DMS79 treated with DMSO at 0.1 percent for 48 hours (cell line): Measurements from ENCODE around the gene RAB3B.

Source experiments
- DNase-seq: peaks from one replicate; lab custom pipeline; 2025; lab: John Stamatoyannopoulos, UW

Gene RAB3B

DNA sequence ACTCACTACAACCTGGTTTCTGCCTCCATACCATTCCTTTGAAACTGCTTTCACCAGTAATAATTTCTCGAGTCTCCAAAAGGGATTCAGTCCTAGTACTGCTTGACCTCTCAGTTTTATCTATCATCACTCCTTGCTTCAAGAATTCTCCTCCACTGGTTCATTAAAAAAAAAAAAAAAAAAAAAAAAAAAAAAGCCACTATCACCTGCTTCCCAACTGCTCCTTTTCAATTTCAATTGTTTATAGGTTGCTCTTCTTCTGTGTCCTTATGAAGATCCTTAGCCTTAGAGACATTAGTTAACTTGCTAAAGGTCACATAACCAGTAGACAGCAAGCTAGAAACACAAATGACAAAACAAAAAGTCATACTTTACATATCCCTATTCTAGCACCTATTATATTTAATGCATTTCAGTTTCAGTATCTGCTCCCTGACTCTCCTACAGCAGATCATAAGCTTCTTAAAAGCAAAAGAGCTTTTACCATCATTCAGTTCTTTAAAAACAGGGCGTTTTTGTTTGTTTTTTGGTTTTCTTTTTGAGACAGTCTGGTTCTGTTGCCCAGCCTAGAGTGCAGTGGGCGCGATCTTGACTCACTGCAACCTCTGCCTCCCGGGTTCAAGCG lies 119.0 kb downstream of the RAB3B start:
- no peak for DNase-seq

DNA sequence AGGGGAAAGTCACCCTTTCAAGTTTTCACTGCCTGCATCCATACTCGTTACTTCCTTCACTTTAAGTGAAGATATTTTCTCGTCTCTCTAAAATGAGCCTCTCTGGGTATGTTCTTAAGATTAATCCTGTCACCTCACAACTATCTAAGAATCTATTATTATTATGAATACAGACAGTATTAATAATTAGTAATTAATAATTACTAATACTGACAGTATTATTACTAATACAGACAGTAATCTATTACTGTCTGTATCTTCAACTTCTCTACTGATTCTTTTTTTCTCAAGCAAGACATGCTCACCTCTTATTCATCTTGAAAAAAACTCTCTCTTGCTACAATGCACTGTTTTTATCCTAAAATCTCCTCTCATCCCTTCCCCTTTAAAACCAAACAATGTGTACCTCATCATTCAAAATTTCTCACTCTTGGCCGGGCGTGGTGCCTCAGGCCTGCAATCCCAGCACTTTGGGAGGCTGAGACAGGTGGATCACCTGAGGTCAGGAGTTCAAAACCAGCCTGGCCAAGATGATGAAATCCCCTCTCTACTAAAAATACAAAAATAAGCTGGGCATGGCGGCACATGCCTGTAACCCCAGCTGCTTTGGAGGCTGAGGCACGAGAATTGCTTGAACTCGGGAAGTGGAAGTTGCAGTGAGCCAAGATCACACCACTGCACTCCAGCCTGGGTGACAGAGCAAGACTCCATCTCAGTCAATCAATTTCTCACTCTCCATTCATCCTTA lies 119.7 kb downstream of the RAB3B start:
- DNase-seq = no peak

DNA sequence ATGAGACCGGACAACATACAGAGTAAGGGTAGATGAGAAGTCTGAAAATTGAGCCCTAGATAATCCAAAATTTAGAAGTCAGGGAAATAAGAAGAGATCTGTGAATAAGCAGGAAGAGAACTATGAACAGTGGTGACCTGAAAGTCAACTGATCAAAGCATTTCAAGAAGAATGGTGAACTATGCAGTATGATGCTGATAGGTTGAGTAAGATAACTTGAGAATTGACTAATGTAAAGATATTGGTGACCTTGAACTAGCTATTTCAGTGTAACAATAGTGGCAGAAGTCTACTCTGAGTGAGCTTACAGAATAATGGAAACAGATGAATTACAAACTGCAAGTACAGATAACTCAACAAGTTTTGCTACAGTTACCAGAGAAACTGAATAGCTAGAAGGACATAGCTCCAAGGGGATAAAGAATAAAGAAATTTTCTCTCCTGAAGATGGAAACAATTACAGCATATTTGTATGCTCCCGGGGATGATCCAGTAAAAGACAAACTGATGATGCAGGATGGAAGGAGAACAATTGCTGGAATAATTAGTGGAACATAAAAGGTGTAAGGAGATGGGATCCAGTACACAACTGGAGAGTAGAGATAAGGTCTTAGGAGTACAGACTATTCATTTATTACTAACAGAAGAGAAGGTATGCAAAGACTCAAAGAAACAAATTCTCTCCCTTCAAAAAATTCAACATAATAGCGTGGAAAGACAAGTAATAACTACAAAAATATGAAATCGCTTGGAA lies 122.8 kb downstream of the RAB3B start:
- DNase-seq = no peak

DNA sequence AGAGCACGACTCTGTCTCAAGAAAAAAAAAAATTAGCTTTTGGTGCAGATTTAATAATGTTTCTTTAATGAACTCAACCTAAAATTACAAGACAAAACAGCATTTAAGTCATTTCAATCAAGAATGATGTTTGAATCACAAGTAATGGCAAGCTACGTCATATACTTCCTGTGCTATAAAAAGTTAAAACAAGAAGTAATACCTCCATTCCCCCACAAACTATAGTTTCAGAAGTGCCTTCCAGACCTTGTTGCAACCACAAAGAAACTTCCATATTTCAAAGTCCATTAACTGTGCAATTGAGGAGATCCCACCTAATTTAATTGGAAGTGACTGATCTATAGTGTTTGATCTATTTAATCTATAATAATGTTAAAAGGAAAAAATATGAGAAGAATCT lies 127.1 kb downstream of the RAB3B start:
- DNase-seq = no peak

DNA sequence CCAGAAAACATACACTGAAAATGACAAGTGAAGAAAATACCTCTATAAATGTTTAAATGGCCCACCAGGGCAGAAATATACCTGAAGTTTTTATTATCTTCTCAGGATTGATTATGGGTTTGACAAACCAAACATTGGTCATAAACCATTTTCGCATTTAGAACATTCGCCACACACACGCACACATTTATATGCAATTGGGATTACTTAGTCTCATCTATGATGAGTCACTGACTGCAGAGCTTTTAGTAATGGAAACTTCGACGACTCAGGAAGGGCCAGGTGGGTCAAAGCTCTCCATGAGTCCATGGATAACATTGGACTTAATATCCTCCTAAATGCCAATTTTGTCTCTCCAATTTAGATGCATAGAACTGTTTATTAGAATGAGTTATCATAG lies 128.8 kb downstream of the RAB3B start:
- no peak for DNase-seq

DNA sequence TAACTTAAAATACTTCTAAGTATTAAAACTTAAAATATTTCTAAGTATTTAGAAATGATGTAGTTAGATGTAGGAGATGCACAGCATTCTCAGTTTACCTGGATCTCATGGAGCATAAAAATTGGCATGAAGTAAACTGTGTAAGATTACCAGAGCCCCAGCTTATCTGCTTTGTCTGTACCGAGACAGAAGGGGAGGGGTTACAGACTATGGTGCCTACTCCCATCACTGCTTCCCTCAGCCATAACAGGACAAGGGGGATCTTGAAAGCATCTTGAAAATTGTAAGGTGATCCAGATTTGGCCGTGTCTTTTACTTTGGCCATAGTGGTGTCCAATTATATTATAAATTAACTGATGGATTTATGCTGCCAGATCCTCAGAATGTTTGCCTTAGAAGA lies 130.8 kb downstream of the RAB3B start:
- DNase-seq = no peak

DNA sequence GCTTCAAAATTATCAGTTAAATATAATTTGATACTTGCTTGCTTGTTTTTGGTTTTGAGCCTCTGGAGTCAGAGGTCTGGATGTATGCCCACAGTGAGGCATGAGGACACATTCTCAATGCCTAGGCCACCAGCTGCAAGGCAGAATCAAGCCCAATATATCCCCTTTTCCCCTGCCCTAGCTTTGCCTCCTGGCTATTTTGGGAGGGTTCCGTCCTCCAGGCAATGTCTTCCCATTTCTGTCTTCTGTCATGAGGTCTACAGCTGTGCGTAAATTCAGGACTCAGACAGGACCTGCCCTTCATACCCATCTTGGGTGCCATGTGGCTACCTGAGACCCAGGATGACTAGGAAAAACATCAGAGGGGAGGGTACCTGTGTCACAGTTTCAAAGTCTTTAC lies 131.2 kb downstream of the RAB3B start:
- DNase-seq = no peak

DNA sequence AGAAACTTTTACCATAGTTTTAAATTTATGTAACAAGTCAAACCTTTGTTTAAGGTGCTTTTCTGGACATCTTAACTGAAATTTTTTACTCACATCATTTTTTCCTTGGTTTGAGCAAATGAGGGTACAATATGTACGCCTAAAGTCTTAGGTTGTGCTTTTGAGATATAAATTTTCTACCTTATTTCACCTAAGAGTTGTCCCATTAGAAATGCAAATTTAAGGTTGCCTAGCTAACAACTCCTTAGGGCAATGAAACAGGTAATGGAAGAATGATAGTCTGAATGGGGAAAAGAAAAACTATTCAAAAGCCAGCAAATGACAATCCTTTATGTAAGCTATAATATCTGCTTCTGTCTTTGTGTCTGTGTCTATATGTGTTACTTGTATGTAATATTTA lies 131.6 kb downstream of the RAB3B start:
- DNase-seq = no peak
